HUES48 (cell line): ENCODE data around the gene KRTAP5-6.

Source experiments
- H3K27ac ChIP-seq: one replicate; pipeline ENCODE4 v1.7.0; 2013; ENCODE audit warnings: low read depth, low read length, inconsistent platforms
- H3K27me3 ChIP-seq: 2 replicates; pipeline ENCODE4 v1.6.1; 2013; ENCODE audit warnings: mild to moderate bottlenecking, low read length; ENCODE audit not compliant: control insufficient read depth, insufficient read depth
- H3K36me3 ChIP-seq: 2 replicates; pipeline ENCODE4 v1.6.1; 2013; ENCODE audit warnings: low read length; ENCODE audit not compliant: control insufficient read depth, insufficient read depth
- H3K4me1 ChIP-seq: 2 replicates; pipeline ENCODE4 v1.6.1; 2013; ENCODE audit warnings: mild to moderate bottlenecking, low read length; ENCODE audit not compliant: control insufficient read depth, insufficient read depth
- H3K4me3 ChIP-seq: 2 replicates; pipeline ENCODE4 v1.5.1; 2013; ENCODE audit warnings: mild to moderate bottlenecking, low read depth, low read length
- H3K9ac ChIP-seq: 2 replicates; pipeline ENCODE4 v1.6.1; 2013; ENCODE audit warnings: mild to moderate bottlenecking, low read depth, low read length, moderate library complexity
- H3K9me3 ChIP-seq: 2 replicates; pipeline ENCODE4 v1.6.1; 2013; ENCODE audit warnings: low read length; ENCODE audit not compliant: control insufficient read depth, insufficient read depth

KRTAP5-6 gene

GRCh38 chr11:1730059-1730629 is 33.1 kb downstream of the KRTAP5-6 start:
- no peak overlapping the region for H3K27ac ChIP-seq
- no peaks in the 10 kb centered on the region for H3K27me3 ChIP-seq
- no peak overlapping the region for H3K9ac ChIP-seq
- no peaks in the 10 kb centered on the region for H3K9me3 ChIP-seq
- H3K4me1 ChIP-seq = no peaks in the 10 kb centered on the region
- no peak overlapping the region for H3K4me3 ChIP-seq
- no peaks in the 10 kb centered on the region for H3K36me3 ChIP-seq

GRCh38 chr11:1731451-1732059 is 34.6 kb downstream of the KRTAP5-6 start:
- Histone ChIP-seq H3K27ac (no peak overlapping the region), H3K27me3 (no peaks in the 10 kb centered on the region), H3K9ac (no peak overlapping the region), H3K36me3 (no peaks in the 10 kb centered on the region), H3K9me3 (no peaks in the 10 kb centered on the region), H3K4me1 (no peaks in the 10 kb centered on the region), H3K4me3 (no peak overlapping the region)

GRCh38 chr11:1732418-1733008 is 35.5 kb downstream of the KRTAP5-6 start:
- Histone ChIP-seq H3K27me3 (no peaks in the 10 kb centered on the region; the same call in 1 of the 2 replicates), H3K27ac (no peak overlapping the region), H3K4me1 (no peaks in the 10 kb centered on the region), H3K9me3 (no peaks in the 10 kb centered on the region; the same call in 1 of the 2 replicates), H3K36me3 (no peaks in the 10 kb centered on the region), H3K4me3 (no peak overlapping the region), H3K9ac (no peak overlapping the region)

DNA sequence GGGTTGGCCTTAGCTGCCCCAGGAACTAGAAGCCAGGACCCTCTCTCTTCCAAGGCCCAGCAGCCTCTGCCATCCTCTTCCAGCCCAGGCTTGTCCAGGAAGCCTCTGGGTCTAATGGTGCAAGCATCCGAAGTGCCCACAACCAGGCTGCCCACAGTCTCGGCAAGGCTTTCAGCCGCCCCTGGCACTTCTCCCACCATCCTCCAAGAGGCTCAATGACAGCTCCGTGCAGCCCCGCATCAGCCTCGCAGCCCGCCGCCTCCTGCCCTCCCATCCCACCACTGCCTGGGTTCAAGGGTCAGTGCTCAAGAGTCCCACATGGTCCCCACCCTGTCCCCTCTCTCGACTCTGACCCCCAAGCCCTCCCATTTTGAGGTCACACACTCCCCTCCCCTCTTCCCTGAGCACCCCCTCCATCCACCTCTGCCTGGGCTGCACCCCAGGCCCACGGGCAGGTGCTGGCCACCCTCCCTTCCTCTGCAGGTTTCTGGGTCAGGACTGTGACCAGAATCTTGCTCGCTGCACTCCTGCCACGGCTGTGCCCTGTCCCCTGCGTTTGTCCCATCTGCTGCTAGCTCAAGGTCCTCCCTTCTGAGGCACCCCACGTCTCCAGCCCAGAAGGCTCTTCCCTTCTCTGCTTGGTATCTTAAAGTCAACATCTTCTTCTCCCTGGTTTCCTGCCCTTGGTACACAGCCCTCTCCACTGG is 36.2 kb downstream of the KRTAP5-6 start:
- Histone ChIP-seq H3K9me3 (no peaks in the 10 kb centered on the region; the same call in 1 of the 2 replicates), H3K4me1 (no peaks in the 10 kb centered on the region), H3K27ac (no peak overlapping the region), H3K27me3 (no peaks in the 10 kb centered on the region; the same call in 1 of the 2 replicates), H3K36me3 (no peaks in the 10 kb centered on the region), H3K4me3 (no peak overlapping the region), H3K9ac (no peak overlapping the region)

DNA sequence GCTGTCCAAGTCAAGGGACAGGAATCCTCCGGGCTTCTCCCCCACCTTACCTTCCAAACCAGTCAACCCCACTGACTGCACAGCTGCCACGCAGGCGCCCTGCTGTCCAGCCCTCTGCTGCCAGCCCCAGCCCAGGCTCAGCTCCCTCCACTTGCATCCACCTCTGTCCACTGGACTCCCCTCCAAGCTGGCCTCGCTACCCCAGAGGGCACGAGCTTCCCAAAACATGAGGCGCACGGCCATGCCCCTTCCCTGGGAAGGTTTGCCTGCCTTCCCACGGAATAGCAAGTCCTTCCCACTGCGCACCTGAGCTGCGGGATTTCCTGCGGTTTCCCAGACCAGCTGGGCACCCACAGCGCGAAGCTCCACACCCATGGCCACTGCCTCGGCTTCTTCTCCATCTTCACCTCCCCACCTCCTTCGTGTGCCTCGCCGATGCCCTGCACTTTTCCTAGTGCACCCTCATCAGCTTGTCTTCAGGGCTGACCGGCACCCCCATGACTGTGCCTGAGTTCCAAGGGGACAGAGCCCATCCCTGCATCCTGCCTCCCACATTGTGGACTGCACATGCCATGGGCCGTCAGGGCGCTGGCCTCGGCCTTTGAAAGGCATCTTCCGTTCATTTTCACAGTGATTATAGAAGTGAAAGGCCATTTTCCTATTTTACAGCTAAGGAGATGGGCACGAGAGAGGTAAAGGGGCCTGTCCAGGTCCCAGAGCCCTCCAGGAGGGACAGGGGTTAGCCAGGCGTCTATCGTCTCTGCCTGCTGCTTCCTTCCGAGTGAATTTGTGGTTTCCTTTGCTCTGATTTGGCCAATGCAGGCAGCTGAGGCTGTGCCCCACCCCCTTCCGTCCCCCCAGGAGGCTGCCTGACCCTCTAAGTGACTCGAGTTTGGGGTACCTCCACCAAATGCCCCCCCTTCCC is 37.0 kb downstream of the KRTAP5-6 start:
- H3K4me3 ChIP-seq = no peak overlapping the region
- H3K9ac ChIP-seq = no peak overlapping the region
- no peaks in the 10 kb centered on the region; the same call in 1 of the 2 replicates for H3K27me3 ChIP-seq
- no peaks in the 10 kb centered on the region for H3K36me3 ChIP-seq
- H3K4me1 ChIP-seq = no peaks in the 10 kb centered on the region
- H3K9me3 ChIP-seq = no peaks in the 10 kb centered on the region; the same call in 1 of the 2 replicates
- no peak overlapping the region for H3K27ac ChIP-seq

- Histone ChIP-seq H3K4me1 (no peaks in the 10 kb centered on the region), H3K4me3 (no peak overlapping the region), H3K27me3 (peaks cover 3% of the 10 kb centered on the region; the same call in 1 of the 2 replicates), H3K9me3 (no peaks in the 10 kb centered on the region; the same call in 1 of the 2 replicates), H3K9ac (no peak overlapping the region), H3K36me3 (no peaks in the 10 kb centered on the region), H3K27ac (no peak overlapping the region)
Measured at GRCh38 chr11:1734641-1735081, 37.7 kb downstream of the KRTAP5-6 start.

DNA sequence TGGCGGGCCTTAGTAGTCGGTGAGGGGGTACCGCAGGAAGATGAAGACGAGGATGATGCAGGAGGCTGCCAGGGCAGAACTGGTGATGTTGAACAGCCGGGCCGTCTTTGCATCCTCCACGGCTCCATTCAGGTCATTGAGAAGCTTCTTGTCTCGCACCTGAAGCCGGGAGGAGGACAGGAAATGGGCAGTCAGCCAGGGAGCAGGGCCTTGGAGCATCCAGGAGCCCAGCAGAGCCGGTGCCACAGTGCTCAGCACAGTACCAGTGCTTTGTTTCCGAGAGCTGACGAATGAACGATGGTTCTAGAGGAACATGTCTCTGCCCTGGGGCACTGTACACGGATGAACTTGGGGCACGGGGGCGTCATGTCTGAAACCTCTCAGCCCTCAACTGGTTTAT is 38.3 kb downstream of the KRTAP5-6 start:
- H3K9me3 ChIP-seq = no peaks in the 10 kb centered on the region; the same call in 1 of the 2 replicates
- no peak overlapping the region for H3K4me3 ChIP-seq
- no peak overlapping the region for H3K9ac ChIP-seq
- peaks cover 5% of the 10 kb centered on the region; the same call in 1 of the 2 replicates for H3K27me3 ChIP-seq
- H3K36me3 ChIP-seq = no peaks in the 10 kb centered on the region
- H3K4me1 ChIP-seq = no peaks in the 10 kb centered on the region
- no peak overlapping the region for H3K27ac ChIP-seq

- Histone ChIP-seq H3K9ac (no peak overlapping the region), H3K36me3 (no peaks in the 10 kb centered on the region), H3K27me3 (peaks cover 9% of the 10 kb centered on the region; the same call in 1 of the 2 replicates), H3K27ac (no peak overlapping the region), H3K9me3 (no peaks in the 10 kb centered on the region; the same call in 1 of the 2 replicates), H3K4me1 (no peaks in the 10 kb centered on the region), H3K4me3 (no peak overlapping the region)
Measured at GRCh38 chr11:1736447-1736992, 39.5 kb downstream of the KRTAP5-6 start.

DNA sequence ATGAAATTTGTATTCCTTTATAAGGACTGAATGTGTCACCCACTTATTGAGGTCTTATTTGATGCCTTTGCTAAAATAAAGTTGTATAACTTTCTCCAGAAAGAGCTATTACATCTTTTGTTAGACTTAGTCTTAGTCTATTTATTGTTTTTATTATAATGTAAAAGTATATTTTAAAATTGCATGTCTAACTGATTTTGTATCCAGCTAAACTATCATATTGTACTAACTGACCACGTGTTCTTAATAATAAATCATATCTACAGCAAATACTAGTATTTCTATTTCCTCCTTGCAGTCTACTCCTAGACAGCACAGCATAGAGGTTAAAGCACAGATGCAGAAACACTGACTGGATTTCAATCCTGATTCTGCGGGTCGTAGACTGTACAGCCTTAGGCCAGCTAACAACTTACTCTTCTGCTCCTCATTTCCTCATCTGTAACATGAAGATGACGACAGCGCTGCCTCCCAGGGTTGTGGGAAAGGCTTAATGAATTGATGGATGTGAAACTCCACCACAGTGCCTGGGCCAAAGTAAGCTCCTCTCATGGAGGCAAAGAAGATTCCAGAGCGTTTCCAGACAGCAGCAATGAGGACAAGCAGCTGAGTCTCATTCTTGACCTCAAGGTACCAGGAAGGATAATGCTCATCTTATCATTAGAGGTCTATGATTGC is 40.2 kb downstream of the KRTAP5-6 start:
- Histone ChIP-seq H3K27me3 (peaks cover 9% of the 10 kb centered on the region; the same call in 1 of the 2 replicates), H3K9me3 (no peaks in the 10 kb centered on the region; the same call in 1 of the 2 replicates), H3K27ac (no peak overlapping the region), H3K4me3 (no peak overlapping the region), H3K36me3 (no peaks in the 10 kb centered on the region), H3K9ac (no peak overlapping the region), H3K4me1 (no peaks in the 10 kb centered on the region)
